NCI-H187 (cell line): ENCODE data around the gene RASGRF1.

Experiments used
- DNase-seq, 2 experiments: peaks; one replicate each; lab custom pipeline; 2025; lab: John Stamatoyannopoulos, UW

Gene RASGRF1

GRCh38 chr15:78987556-78988360 is 102.8 kb downstream of the RASGRF1 start:
- DNase-seq, result no peak

- DNase-seq, result no peak
Observed at GRCh38 chr15:78985859-78986475, 104.6 kb downstream of the RASGRF1 start.

GRCh38 chr15:78984041-78984440 is 106.5 kb downstream of the RASGRF1 start:
- DNase-seq, result no peak

- DNase-seq, result no peak
Observed at GRCh38 chr15:78983146-78983918, 107.2 kb downstream of the RASGRF1 start.

- no peak for DNase-seq
Observed at GRCh38 chr15:78982736-78983135, 107.8 kb downstream of the RASGRF1 start.

- DNase-seq, result no peak
Observed at GRCh38 chr15:78981532-78982313, 108.9 kb downstream of the RASGRF1 start.

- DNase-seq, result peak in 1 of 2 experiments; percentile 12
Observed at GRCh38 chr15:78979456-78980320, 110.9 kb downstream of the RASGRF1 start.

- no peak for DNase-seq
Observed at GRCh38 chr15:78978601-78979179, 111.9 kb downstream of the RASGRF1 start.

- no peak for DNase-seq
Observed at GRCh38 chr15:78977591-78978347, 112.8 kb downstream of the RASGRF1 start.

- no peak for DNase-seq
Observed at GRCh38 chr15:78977091-78977571, 113.4 kb downstream of the RASGRF1 start.

GRCh38 chr15:78976691-78977090 is 113.9 kb downstream of the RASGRF1 start:
- DNase-seq, result no peak

GRCh38 chr15:78974272-78974918 is 116.2 kb downstream of the RASGRF1 start:
- no peak for DNase-seq

- DNase-seq, result no peak
Observed at GRCh38 chr15:78969687-78970349, 120.8 kb downstream of the RASGRF1 start.

- no peak for DNase-seq
Observed at GRCh38 chr15:78968539-78969271, 121.9 kb downstream of the RASGRF1 start.

- DNase-seq, result no peak
Observed at GRCh38 chr15:78968114-78968513, 122.5 kb downstream of the RASGRF1 start.

GRCh38 chr15:78960308-78960707 is 130.3 kb downstream of the RASGRF1 start:
- no peak for DNase-seq

- no peak for DNase-seq
Observed at GRCh38 chr15:78959360-78959759, 131.2 kb downstream of the RASGRF1 start.
